A549 (cell line): ENCODE data around the gene SLC1A4. TPM values are rescaled to one million over a fixed set of nuclear protein-coding genes. Genes with fewer than 3 reads are reported as not detected.

ENCODE experiments used
- ATAC-seq, 2 experiments: fragments of 200-7000 bp in 1 of 2; fragments of >200 bp in 1 of 2; cut with Nextera tagmentation in 1 of 2; cut with Tn5 transposase in 1 of 2; 3 replicates each; pipeline versions ENCODE4 v1.8.0 to v1.9.1; 2018 to 2020; ENCODE audit warnings: mild to moderate bottlenecking in 1 of 2, moderate library complexity in 1 of 2
- CTCF ChIA-PET: fragments of 300-600 bp; sonication (Branson Sonifier 250); formaldehyde crosslinking; extraction: SDS; loops from one replicate; lab custom pipeline; 2021; ENCODE audit warnings: antibody characterized with exemption, inconsistent platforms; lab: Yijun Ruan, JAX
- POLR2A ChIA-PET: fragments of 350-600 bp; formaldehyde crosslinking; extraction: SDS; loops from one replicate; lab custom pipeline; 2021; ENCODE audit warnings: antibody characterized with exemption, inconsistent platforms; lab: Yijun Ruan, JAX
- DNase-seq, 2 experiments: peaks; one replicate each; pipeline versions ENCODE4 v3.0.0 to v3.0.0-alpha.2; 2011 to 2016; ENCODE audit warnings: low read depth in 1 of 2, low spot score in 1 of 2
- FAIRE-seq: peaks from 2 replicates; lab custom pipeline; 2011; peaks lifted over from hg19 to GRCh38; lab: Jason Lieb, UNC
- H3K27ac ChIP-seq, 2 experiments: fragments of >200 bp; sonication (Bioruptor Twin); formaldehyde crosslinking; 3 replicates each; pipeline ENCODE4 v1.5.1; 2016 to 2017
- H3K4me1 ChIP-seq: fragments of >200 bp; sonication (Bioruptor Twin); formaldehyde crosslinking; 3 replicates; pipeline ENCODE4 v1.6.1; 2016
- H3K4me2 ChIP-seq: fragments of >200 bp; sonication (Bioruptor Twin); formaldehyde crosslinking; 3 replicates; pipeline ENCODE4 v1.6.1; 2016
- H3K4me3 ChIP-seq: fragments of >200 bp; sonication (Bioruptor Twin); formaldehyde crosslinking; 3 replicates; pipeline ENCODE4 v1.5.1; 2016
- H3K9me3 ChIP-seq: fragments of >200 bp; sonication (Bioruptor Twin); formaldehyde crosslinking; 3 replicates; pipeline ENCODE4 v1.6.1; 2016
- BCL3 ChIP-seq: fragments of >200 bp; sonication (Bioruptor Twin); formaldehyde crosslinking; IDR thresholded peaks from 3 replicates; pipeline ENCODE4 v1.6.1; 2016
- CHD2 ChIP-seq: fragments of 150-350 bp; IDR thresholded peaks from 2 replicates; pipeline ENCODE4 v1.6.1; 2014; ENCODE audit warnings: low read length; ENCODE audit not compliant: partially characterized antibody
- CHD4 ChIP-seq: fragments of 200-600 bp; sonication (generic); IDR thresholded peaks from 2 replicates; pipeline ENCODE4 v1.6.1; 2016; ENCODE audit warnings: antibody characterized with exemption, mild to moderate bottlenecking, borderline replicate concordance
- E2F6 ChIP-seq: IDR thresholded peaks from 2 replicates; pipeline ENCODE4 v1.6.1; 2012; ENCODE audit warnings: low read depth, borderline replicate concordance
- FOXS1 ChIP-seq: fragments of 250-450 bp; sonication (Bioruptor Pico); IDR thresholded peaks from 2 replicates; pipeline ENCODE4 v1.5.0; 2020; ENCODE audit warnings: mild to moderate bottlenecking, moderate library complexity
- HEYL ChIP-seq: fragments of 250-450 bp; sonication (Bioruptor Pico); IDR thresholded peaks from 2 replicates; pipeline ENCODE4 v1.8.0; 2021; ENCODE audit warnings: mild to moderate bottlenecking, moderate library complexity
- HOXB5 ChIP-seq: fragments of 250-450 bp; sonication (Bioruptor Pico); IDR thresholded peaks from 2 replicates; pipeline ENCODE4 v1.5.0; 2020; ENCODE audit warnings: mild to moderate bottlenecking, moderate library complexity
- KDM1A ChIP-seq: fragments of 200-600 bp; sonication (generic); IDR thresholded peaks from 2 replicates; pipeline ENCODE4 v1.6.1; 2016; ENCODE audit warnings: low read depth, mild to moderate bottlenecking
- MAFK ChIP-seq: fragments of 450-650 bp; IDR thresholded peaks from 2 replicates; pipeline ENCODE4 v1.6.1; 2014; ENCODE audit not compliant: partially characterized antibody
- MAX ChIP-seq: IDR thresholded peaks from 2 replicates; pipeline ENCODE4 v1.6.1; 2012
- NFE2L2 ChIP-seq: fragments of 150-350 bp; conservative IDR thresholded peaks from 2 replicates; pipeline ENCODE4 v1.6.1; 2014; ENCODE audit warnings: low read length
- NPAS2 ChIP-seq: fragments of 250-450 bp; sonication (Bioruptor Pico); IDR thresholded peaks from 2 replicates; pipeline ENCODE4 v1.8.0; 2022; ENCODE audit warnings: mild to moderate bottlenecking, moderate library complexity, borderline replicate concordance
- POLR2AphosphoS2 ChIP-seq: conservative IDR thresholded peaks from 2 replicates; pipeline ENCODE4 v1.6.1; 2012; ENCODE audit warnings: low read length, improper control_type of control experiment, inconsistent platforms
- RARB ChIP-seq: fragments of 250-450 bp; sonication (Bioruptor Pico); IDR thresholded peaks from 2 replicates; pipeline ENCODE4 v1.8.0; 2021; ENCODE audit warnings: mild to moderate bottlenecking, moderate library complexity
- RFX5 ChIP-seq: fragments of 450-650 bp; IDR thresholded peaks from 2 replicates; pipeline ENCODE4 v1.7.1; 2014; ENCODE audit warnings: antibody characterized with exemption, mild to moderate bottlenecking, moderate library complexity
- RNF2 ChIP-seq: fragments of 200-600 bp; sonication (generic); IDR thresholded peaks from 2 replicates; pipeline ENCODE4 v1.6.1; 2016; ENCODE audit warnings: low read depth, mild to moderate bottlenecking, antibody characterized with exemption, moderate library complexity, borderline replicate concordance
- SREBF2 ChIP-seq: fragments of 450-650 bp; IDR thresholded peaks from 2 replicates; pipeline ENCODE4 v1.6.1; 2014; ENCODE audit warnings: mild to moderate bottlenecking, moderate library complexity
- TP53 ChIP-seq: fragments of 250-450 bp; sonication (Bioruptor Pico); IDR thresholded peaks from 2 replicates; pipeline ENCODE4 v1.5.0; 2021; ENCODE audit warnings: mild to moderate bottlenecking, moderate library complexity
- WGBS: methylation state at CpG from one replicate; pipeline ENCODE4 v1.1.6; 2017; ENCODE audit errors: missing lambda C conversion rate; 5-methylcytosine and 5-hydroxymethylcytosine counted together
- polyA plus RNA-seq, 4 experiments: library from polyadenylated mRNA; depleted of rRNA in 3 of 4; stranded (reverse); fragments of >200 nt; fragmentation: RNase III in 1 of 4; extraction: RNeasy Plus Mini Kit Qiagen cat#74134 plus additional on column Dnase treatment in 1 of 4; gene quantifications; 2 replicates in 3 of 4; 3 replicates in 1 of 4; pipeline ENCODE4 v1.2.3, GENCODE V29; 2011 to 2017

Gene SLC1A4
- polyA plus RNA-seq, 2 of the 4 experiments (the other 2 are of a cell fraction), result 9.1 to 26.4 TPM

- DNase-seq (no peak), ATAC-seq (no peak), FAIRE-seq (no peak)
- H3K4me1 ChIP-seq, result peaks cover 16% of the 10 kb centered on the region
- CTCF ChIA-PET, result interaction anchor here (0.9 to 6.5 kb wide), 5 partner anchors 10 to 518 kb away, joined by 3 to 35 read pairs (median 9); no protein-coding TSS in a partner anchor
- H3K9me3 ChIP-seq, result no peaks in the 10 kb centered on the region
- H3K4me2 ChIP-seq, result peak overlapping the region; percentile 76
- WGBS, result 78% methylated on average over 6 of the region's 6 CpGs
- peak overlapping the region; percentile 67 for H3K4me3 ChIP-seq
- TF ChIP-seq NFE2L2 (no peak), HOXB5 (CRISPR knock-in tag) (no peak), RARB (CRISPR knock-in tag) (no peak), HEYL (CRISPR knock-in tag) (no peak), TP53 (no peak)
- POLR2A ChIA-PET, result interaction anchor here (1.6 to 2.5 kb wide), 3 partner anchors 8 to 73 kb away, joined by 7 to 23 read pairs (median 18); partner anchors contain the start of gene RAB1A
- H3K27ac ChIP-seq, result peak overlapping the region; percentile 81 to 93; a peak in 4 of 6 replicates
These were observed 68.3 kb downstream of the SLC1A4 start for GRCh38 chr2:65057391-65058052.

GRCh38 chr2:65059071-65059470, 69.9 kb downstream of the SLC1A4 start:
- DNase-seq (no peak), ATAC-seq (no peak), FAIRE-seq (no peak)
- H3K4me1 ChIP-seq, result peaks cover 22% of the 10 kb centered on the region
- TF ChIP-seq BCL3 (no peak), KDM1A (no peak), RNF2 (no peak), NPAS2 (CRISPR knock-in tag) (no peak), TP53 (no peak), RFX5 (no peak), MAFK (no peak), CHD2 (no peak), MAX (no peak)
- H3K4me3 ChIP-seq, result no peak overlapping the region
- no peak overlapping the region for H3K4me2 ChIP-seq
- H3K9me3 ChIP-seq, result no peaks in the 10 kb centered on the region
- CTCF ChIA-PET, result interaction anchor here (0.9 to 1.9 kb wide), 10 partner anchors 12 to 514 kb away, joined by 3 to 8 read pairs (median 4); no protein-coding TSS in a partner anchor
- no peak overlapping the region for H3K27ac ChIP-seq
- POLR2A ChIA-PET, result interaction anchor here (0.8 to 1.1 kb wide), 2 partner anchors 71 to 168 kb away, joined by 3 read pairs; partner anchors contain the start of gene ACTR2
- WGBS, result 94% methylated on average over 1 of the region's 1 CpG

GRCh38 chr2:65061146-65061909, 72.1 kb downstream of the SLC1A4 start:
- FAIRE-seq (no peak), DNase-seq (no peak), ATAC-seq (no peak)
- ChIA-PET CTCF (interaction anchor here (0.6 to 2.6 kb wide), 6 partner anchors 8 to 126 kb away, joined by 3 to 14 read pairs (median 4); no protein-coding TSS in a partner anchor), POLR2A (interaction anchor here (1.2 kb wide), 1 partner anchor 69 kb away, joined by 5 read pairs; the partner anchor contains the start of gene RAB1A)
- Histone ChIP-seq H3K4me2 (no peak overlapping the region), H3K4me1 (peaks cover 35% of the 10 kb centered on the region), H3K9me3 (no peaks in the 10 kb centered on the region), H3K4me3 (no peak overlapping the region), H3K27ac (no peak overlapping the region)
- WGBS, result 94% methylated on average over 7 of the region's 7 CpGs
- TF ChIP-seq POLR2AphosphoS2 (no peak), SREBF2 (no peak), FOXS1 (CRISPR knock-in tag) (no peak), E2F6 (no peak), CHD4 (no peak)
